Measurements from ENCODE around the gene MOB3B.

MOB3B gene

DNA sequence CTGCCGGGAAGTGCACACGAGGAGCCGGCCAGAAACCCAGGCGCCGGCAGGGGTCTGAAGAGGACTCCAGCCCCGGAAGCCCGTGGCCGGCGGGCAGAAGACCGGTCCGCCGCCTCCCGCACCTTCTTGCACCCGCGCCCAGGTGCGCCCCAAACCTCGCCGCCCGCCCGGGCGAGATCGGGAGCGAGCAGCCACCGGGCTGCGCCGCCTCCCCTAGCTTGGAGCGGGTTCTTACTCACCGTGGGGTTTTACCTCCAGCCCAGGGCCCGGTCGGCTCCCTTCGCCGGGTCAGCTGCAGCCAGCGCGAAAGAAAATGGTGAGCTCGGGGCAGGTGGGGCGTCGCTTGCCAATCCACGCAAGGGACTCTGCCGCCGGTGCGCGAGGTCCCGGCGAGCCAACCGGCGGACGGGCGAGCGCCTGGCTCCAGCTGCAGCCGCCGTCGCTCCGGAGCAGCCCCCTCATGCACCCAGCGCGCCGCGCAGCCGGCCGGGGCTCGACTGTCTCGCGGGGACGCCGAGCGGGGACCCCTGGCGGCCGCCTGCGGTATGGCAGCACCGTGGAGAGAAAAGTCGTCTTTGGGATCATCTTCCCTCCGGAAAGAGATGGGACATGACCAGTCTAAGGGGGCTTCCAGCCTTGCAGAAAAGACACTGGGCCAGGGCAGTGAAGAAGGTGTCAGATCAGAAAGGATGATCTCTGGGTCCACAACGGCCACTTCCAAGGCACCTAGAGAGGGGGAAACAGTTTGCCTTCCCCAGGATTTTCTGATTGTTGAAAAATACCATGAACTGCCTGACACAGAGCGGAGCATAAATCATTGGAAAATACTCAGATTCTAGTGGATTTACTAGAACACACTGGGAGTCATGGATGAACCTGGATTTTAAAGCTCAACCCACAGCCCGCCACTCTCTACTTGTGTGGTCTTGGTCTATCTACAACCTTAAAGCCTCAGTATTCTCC is at the start of gene MOB3B:
Gene MOB3B, minus strand, starts transcription at position 499 of the 963 bp plus-strand sequence. CDS start 74,264 bp downstream, outside the sequence.
- DNase-seq (ENCODE audit: low read depth in 2 of 2): peak; percentile 42 to 62

- peak; percentile 82 to 90 for DNase-seq (ENCODE audit: low read depth in 2 of 2)
Measured at GRCh38 chr9:27573634-27574590, 44.3 kb upstream of the MOB3B start.

DNA sequence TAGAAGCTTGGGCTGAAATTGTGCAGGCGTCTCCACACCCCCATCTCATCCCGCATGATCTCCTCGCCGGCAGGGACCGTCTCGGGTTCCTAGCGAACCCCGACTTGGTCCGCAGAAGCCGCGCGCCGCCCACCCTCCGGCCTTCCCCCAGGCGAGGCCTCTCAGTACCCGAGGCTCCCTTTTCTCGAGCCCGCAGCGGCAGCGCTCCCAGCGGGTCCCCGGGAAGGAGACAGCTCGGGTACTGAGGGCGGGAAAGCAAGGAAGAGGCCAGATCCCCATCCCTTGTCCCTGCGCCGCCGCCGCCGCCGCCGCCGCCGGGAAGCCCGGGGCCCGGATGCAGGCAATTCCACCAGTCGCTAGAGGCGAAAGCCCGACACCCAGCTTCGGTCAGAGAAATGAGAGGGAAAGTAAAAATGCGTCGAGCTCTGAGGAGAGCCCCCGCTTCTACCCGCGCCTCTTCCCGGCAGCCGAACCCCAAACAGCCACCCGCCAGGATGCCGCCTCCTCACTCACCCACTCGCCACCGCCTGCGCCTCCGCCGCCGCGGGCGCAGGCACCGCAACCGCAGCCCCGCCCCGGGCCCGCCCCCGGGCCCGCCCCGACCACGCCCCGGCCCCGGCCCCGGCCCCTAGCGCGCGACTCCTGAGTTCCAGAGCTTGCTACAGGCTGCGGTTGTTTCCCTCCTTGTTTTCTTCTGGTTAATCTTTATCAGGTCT is 43.5 kb upstream of the MOB3B start, which contains the start of gene C9orf72:
Gene C9orf72, minus strand, starts transcription at position 564 of the 716 bp plus-strand sequence. CDS start 6,361 bp downstream, outside the sequence.
- peak; percentile 66 to 81 for DNase-seq (ENCODE audit: low read depth in 2 of 2)

DNA sequence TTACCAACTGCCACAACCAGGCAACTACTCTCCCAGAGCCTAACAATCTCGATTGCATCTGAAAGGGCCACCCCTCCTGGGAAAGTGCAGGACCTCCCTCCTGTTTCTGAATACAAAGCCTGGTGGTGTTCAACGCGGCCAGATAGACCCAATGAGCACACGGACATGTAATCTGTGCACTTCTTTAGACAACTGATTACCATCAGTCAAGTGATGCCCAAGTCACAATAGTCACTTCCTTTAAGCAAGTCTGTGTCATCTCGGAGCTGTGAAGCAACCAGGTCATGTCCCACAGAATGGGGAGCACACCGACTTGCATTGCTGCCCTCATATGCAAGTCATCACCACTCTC is 42.9 kb upstream of the MOB3B start:
- no peak for DNase-seq (ENCODE audit: low read depth in 2 of 2)

GRCh38 chr9:27572061-27572460 is 42.4 kb upstream of the MOB3B start:
- DNase-seq (ENCODE audit: low read depth in 2 of 2): no peak

DNA sequence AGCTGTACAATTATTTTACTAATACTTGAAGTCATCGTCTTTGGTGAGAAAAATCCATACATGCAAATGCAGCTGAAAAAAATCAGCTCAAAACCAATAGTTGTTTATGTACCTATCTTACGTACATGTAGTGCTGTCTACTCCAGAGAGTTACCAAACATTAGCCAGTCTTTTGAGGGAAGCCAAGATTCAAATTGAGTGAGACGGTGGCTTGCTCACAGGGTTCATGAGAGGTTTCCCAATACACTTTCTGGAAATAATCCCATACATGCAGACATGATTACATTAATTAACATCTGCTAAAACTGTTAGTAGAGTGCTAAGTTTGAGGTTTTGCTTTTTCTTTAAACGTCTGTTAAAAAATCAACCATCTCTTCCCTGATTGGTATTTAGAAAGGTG is 41.4 kb upstream of the MOB3B start:
- DNase-seq (ENCODE audit: low read depth in 2 of 2): no peak

- DNase-seq (ENCODE audit: low read depth in 2 of 2): no peak
Measured at GRCh38 chr9:27569406-27569805, 39.8 kb upstream of the MOB3B start.

DNA sequence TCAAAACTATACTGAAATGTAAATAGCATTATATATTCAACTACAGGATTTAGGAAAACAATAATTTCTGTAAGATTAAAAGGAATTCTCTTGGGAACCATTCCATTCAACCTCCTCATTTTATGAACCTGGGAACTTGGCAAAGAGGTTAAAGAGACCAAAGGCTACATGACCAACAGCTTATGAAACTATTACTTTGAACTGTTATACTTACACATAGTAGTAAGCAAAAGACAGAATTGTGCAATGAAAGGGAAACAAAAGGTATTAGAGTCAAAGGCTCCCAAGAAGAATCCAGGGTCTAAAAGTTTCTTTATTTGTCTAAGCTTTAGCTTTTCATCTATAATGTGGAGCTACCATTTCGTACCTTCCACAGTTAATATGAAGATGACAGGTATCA is 36.5 kb upstream of the MOB3B start:
- no peak for DNase-seq (ENCODE audit: low read depth in 2 of 2)

GRCh38 chr9:27565696-27566095 is 36.1 kb upstream of the MOB3B start:
- DNase-seq (ENCODE audit: low read depth in 2 of 2): no peak

DNA sequence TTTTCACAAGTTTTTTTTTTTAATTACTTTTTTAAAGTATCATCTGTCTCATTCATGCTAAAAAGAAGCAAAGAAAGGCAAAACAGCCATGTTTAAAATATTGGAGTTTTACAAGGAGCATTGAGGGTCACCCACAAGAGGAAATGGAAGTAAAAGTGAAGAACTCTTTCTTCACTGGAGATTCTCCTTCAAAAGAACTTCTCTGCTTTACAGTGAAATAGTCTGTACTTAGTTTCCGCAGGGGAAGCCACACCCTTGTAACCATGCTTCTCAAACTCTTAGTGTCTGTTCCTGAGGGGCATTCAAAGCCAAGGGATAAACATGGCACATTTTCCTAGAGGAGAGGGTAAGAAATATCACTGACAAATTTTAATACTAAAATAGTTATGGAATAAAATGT is 35.1 kb upstream of the MOB3B start:
- no peak for DNase-seq (ENCODE audit: low read depth in 2 of 2)

- no peak for DNase-seq (ENCODE audit: low read depth in 2 of 2)
Measured at GRCh38 chr9:27563738-27564430, 34.3 kb upstream of the MOB3B start.

DNA sequence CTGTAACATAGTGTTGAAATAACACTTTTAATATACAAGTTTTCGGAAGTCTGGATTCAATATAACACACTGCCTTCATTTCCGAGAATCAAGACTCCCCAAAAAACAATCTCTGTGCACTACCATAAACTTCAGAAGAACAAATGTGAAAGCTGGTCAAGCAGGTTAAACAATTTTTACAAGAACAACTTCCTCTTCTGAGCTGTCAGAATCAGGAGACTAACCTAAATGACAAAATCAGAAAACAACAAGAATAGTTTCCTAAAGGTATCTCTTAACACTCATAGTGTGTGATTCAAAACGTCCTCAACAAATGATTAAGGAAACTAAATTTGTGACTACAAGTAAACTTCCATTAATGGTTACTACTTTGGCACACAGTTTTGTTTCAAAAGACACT is 32.1 kb upstream of the MOB3B start:
- no peak for DNase-seq (ENCODE audit: low read depth in 2 of 2)

DNA sequence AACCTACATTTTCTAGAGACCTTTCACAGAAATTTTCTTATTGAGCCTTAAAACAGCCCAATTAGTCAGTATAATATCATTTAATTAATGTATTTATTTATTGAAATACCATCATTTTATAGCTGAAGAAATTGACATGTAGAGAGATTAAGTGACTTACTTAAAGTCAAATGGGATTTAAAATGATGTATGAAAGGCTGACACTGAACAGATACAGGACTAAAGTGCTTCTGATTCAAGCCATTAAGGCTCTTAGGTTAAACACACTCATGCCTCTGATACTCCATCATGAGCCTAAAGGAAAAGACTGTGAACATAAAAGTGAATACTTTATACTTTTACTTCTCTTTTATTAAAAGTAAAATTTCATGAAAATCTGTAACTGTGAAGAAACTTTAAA is 30.8 kb upstream of the MOB3B start:
- DNase-seq (ENCODE audit: low read depth in 2 of 2): no peak

DNA sequence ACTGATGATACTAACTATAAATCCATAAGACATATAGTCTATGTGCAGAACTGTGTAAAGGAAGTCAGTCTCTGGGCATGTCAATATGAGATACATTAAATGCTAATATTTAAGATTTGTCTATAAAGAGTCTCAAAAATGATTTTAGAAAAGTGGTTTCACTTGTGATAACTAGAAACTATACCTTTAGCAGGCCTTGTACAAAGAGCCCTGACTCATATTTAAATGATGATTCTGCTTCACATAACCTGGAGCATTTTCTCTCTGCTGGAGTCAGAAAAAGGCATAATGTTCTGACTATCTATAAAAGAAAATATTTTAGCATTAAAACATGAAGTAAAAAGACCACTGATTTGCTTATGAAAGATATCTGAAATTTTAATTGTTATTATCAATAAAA is 28.7 kb upstream of the MOB3B start:
- no peak for DNase-seq (ENCODE audit: low read depth in 2 of 2)

GRCh38 chr9:27556470-27556869 is 26.9 kb upstream of the MOB3B start:
- no peak for DNase-seq (ENCODE audit: low read depth in 2 of 2)

GRCh38 chr9:27554712-27555111 is 25.1 kb upstream of the MOB3B start:
- no peak for DNase-seq (ENCODE audit: low read depth in 2 of 2)

DNA sequence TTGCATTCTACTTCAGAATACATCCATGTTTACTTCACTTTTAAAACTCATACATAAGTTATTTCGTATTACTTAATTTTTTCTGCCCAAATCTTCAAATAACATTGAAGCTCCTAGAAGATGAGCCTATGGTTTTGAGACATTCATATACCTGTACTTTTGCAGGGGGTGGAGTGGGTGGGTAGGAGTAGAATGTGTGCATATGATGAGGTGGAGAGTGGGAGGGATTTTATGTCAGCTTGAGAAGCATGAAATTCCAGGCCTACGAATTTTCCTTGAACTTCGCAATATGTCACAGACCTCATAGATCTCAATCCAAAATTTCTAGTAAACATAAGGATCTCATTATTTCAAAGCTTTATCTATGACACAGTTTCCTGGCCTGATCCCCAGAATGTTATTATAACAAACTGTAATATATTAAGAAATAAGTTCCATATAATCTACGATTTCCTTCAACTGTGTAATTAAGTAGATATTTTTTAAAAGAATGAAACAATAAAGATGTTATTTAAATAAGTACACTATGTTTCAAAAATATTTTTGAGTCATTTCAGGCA is 19.7 kb upstream of the MOB3B start:
- DNase-seq (ENCODE audit: low read depth in 2 of 2): no peak

DNA sequence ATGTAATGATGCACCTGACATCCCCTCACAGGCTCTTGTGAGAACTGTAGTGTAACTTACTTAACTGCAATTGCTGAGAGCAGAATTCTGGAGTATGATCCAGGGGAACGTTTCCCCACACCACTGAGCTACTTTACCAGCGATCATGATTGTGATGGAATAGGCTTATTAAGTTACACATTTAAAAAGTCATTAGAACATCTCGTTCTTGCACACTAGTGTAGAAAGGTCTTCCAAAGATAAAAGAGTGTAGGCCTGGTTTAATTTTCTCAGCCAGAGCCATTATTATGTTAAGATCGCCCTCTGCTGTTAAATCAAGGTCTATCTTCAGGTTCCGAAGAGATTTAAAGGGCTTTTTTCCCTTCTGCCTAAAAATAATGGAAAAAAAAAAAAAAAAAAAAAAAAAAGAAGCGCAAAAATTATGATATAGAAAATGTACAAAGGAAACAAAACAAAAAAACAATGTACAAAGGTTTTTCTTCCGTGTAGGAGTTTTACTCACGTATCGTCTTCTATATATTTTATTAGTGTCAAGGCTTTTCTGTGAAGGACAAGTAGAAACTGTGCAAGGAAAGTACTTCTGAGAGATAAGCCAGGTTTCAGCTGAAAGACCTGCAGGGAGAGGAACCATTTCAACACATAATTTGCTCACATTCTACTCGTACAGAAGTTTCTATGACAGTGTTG is 18.6 kb upstream of the MOB3B start:
- no peak for DNase-seq (ENCODE audit: low read depth in 2 of 2)

DNA sequence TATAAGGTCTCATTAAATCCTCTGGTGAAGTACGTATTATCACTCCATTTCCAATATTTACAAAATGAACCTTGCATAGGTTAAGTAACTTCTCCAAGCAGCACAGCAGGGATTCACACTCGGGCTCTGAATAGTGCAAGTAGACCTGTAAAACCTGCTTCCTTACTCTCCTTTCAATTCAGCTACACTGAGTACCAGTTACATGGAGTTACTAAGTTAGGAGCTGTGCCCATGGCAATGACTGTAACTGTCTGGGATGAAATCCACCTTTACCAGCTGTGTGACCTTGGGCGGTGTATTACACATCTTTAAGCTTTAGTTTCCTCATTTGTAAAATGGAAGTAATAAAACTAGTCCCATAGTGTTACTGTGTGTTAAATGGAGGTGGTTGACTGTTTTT is 15.9 kb upstream of the MOB3B start:
- no peak for DNase-seq (ENCODE audit: low read depth in 2 of 2)

DNA sequence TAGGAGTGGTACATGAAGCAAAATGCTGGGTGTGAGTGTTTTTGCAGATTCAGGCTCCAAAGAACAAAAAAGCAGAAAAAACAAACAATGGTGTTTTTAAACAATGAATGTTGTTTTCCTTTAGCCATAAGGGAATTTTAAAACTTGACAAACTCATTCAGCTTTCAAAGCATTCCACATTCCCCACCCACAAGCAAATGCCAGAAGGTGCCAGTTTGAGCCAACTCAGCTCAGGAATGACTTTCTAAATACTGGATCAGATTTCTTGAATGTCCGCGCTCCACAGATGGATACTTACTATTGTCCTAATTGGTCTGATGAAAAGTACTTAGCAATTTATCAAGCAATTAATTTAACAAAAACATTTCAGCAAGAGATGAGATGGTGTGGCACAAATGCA is 12.9 kb upstream of the MOB3B start:
- no peak for DNase-seq (ENCODE audit: low read depth in 2 of 2)
